Adrenal gland (tissue), 12 donors: Measurements from ENCODE around the gene BRIP1. TPM values are rescaled to one million over a fixed set of nuclear protein-coding genes. Genes with fewer than 3 reads are reported as not detected.

Experiments
- DNase-seq, 7 donors: peaks; one replicate each; pipeline ENCODE4 v3.0.0-alpha.2; 2019 to 2020
- H3K27ac ChIP-seq, 5 donors: fragments of 200-600 bp; sonication (generic) in 4 of 5; 1 replicate in 3 of 5; 2 replicates in 2 of 5; pipeline versions ENCODE4 v1.5.1 to v1.8.0; 2016 to 2020; ENCODE audit warnings: mild to moderate bottlenecking in 1 of 5
- H3K27me3 ChIP-seq: fragments of 200-600 bp; 2 replicates; pipeline ENCODE4 v1.8.0; 2021
- H3K36me3 ChIP-seq, 2 donors: fragments of 200-600 bp; replicated peaks in 1 of 2; 1 replicate in 1 of 2; 2 replicates in 1 of 2; pipeline versions ENCODE4 v1.5.1 to v1.8.0; 2018 to 2022
- H3K4me1 ChIP-seq, 2 donors: fragments of 200-600 bp; replicated peaks in 1 of 2; 1 replicate in 1 of 2; 2 replicates in 1 of 2; pipeline versions ENCODE4 v1.5.1 to v1.8.0; 2018 to 2021
- H3K4me3 ChIP-seq, 4 donors: fragments of 200-600 bp; sonication (generic) in 3 of 4; one replicate each; pipeline ENCODE4 v1.5.1; 2016 to 2018
- H3K9me3 ChIP-seq, 3 donors: fragments of 200-600 bp; sonication (generic) in 1 of 3; replicated peaks in 1 of 3; 1 replicate in 2 of 3; 2 replicates in 1 of 3; pipeline versions ENCODE4 v1.5.1 to v1.8.0; 2016 to 2021
- CTCF ChIP-seq, 6 experiments: fragments of 450-650 bp in 4 of 6; fragments of 200-600 bp in 2 of 6; sonication (generic) in 1 of 6; IDR thresholded peaks; 1 replicate in 5 of 6; 2 replicates in 1 of 6; pipeline versions ENCODE4 v1.5.1 to v1.8.0; 2016 to 2021; ENCODE audit warnings: antibody characterized with exemption in 6 of 6, mild to moderate bottlenecking in 2 of 6, moderate library complexity in 1 of 6
- POLR2A ChIP-seq, 2 donors: fragments of 450-650 bp; IDR thresholded peaks; one replicate each; pipeline ENCODE4 v1.6.1; 2017; ENCODE audit warnings: antibody characterized with exemption in 2 of 2, mild to moderate bottlenecking in 2 of 2, moderate library complexity in 1 of 2
- WGBS, 4 donors: extraction: QIAGEN DNeasy Blood & Tissue Kit in 2 of 4; methylation state at CpG; one replicate each; pipeline versions ENCODE4 v1.1.5 to v1.1.7; 2013 to 2017; 5-methylcytosine and 5-hydroxymethylcytosine counted together
- intact Hi-C, 2 donors: fragments of 100-400 bp; cut with DNase I; formaldehyde crosslinking; loops; one replicate each; pipeline versions ENCODE4 v1.14.1 to v1.15.0; 2022 to 2023
- polyA plus RNA-seq, 3 donors: library from polyadenylated mRNA; stranded (reverse); fragments of 200-250 nt in 2 of 3; fragments of 350-450 nt in 1 of 3; fragmentation: Illumina TruSeq in 1 of 3; extraction: RNeasy Lipid Tissue Mini Kit (QIAGEN cat#74804) in 1 of 3; gene quantifications; one replicate each; pipeline ENCODE4 v1.2.3, GENCODE V29; 2013 to 2014
- total RNA-seq, 9 donors: library from RNA; depleted of rRNA in 4 of 9; stranded (reverse); fragments of >200 nt in 4 of 9; fragments of 120-200 nt in 1 of 9; fragmentation: NEBNext Ultra II Directional in 1 of 9; extraction: Animal tissue kit (Norgen Biotek cat#: 25700) in 1 of 9; gene quantifications; one replicate each; pipeline versions ENCODE4 v1.1.0 to v1.2.4, GENCODE V29; 2013 to 2023
- donor health status: healthy with polysubstance abuse.
- donor health status: Bipolar disorder and iron deficiency.
- donor health status: DM: yes; HTN: yes; CAD: no.
- donor health status: DM: no; HTN: no; CAD: no.
- donor health status: DM: no; HTN: no; CAD: no.
- donor health status: DM: yes; HTN: yes; CAD: no.

BRIP1 gene
- total and polyA plus RNA-seq, 12 donors: 0.06 to 6.9 (median 0.46) TPM

- Histone ChIP-seq H3K4me1 (no peaks in the 10 kb centered on the region), H3K36me3 (no peaks in the 10 kb centered on the region), H3K9me3 (no peaks in the 10 kb centered on the region), H3K27me3 (no peaks in the 10 kb centered on the region), H3K27ac (no peak overlapping the region), H3K4me3 (no peak overlapping the region)
- WGBS, 4 donors: 92 to 98% (median 96%) methylated on average over 4 of the region's 4 CpGs
- intact Hi-C loops: no loop called here
- TF ChIP-seq POLR2A (IDR thresholded peaks at IDR 0.05) (no peak), CTCF (IDR thresholded peaks at IDR 0.05) (no peak)
- no peak for DNase-seq
Observed at GRCh38 chr17:61710546-61710945, 152.8 kb downstream of the BRIP1 start.

- TF ChIP-seq POLR2A (IDR thresholded peaks at IDR 0.05) (no peak), CTCF (IDR thresholded peaks at IDR 0.05) (no peak)
- Histone ChIP-seq H3K4me3 (no peak overlapping the region), H3K4me1 (no peaks in the 10 kb centered on the region), H3K27me3 (no peaks in the 10 kb centered on the region), H3K27ac (no peak overlapping the region), H3K9me3 (no peaks in the 10 kb centered on the region), H3K36me3 (no peaks in the 10 kb centered on the region)
- WGBS, 4 donors: 97 to 100% (median 98%) methylated on average over 1 of the region's 1 CpG
- intact Hi-C loops: no loop called here
- DNase-seq: no peak
Observed at GRCh38 chr17:61709567-61709966, 153.8 kb downstream of the BRIP1 start.

- peaks cover 0 to 12% (median 0%) of the 10 kb centered on the region in 3 donors for H3K9me3 ChIP-seq
- H3K27ac ChIP-seq: no peak overlapping the region
- DNase-seq: no peak
- WGBS, 4 donors: 96 to 97% (median 97%) methylated on average over 3 of the region's 3 CpGs
- TF ChIP-seq POLR2A (IDR thresholded peaks at IDR 0.05) (no peak), CTCF (IDR thresholded peaks at IDR 0.05) (no peak)
- H3K27me3 ChIP-seq: no peaks in the 10 kb centered on the region
- no peaks in the 10 kb centered on the region for H3K36me3 ChIP-seq
- intact Hi-C loops: no loop called here
- no peak overlapping the region for H3K4me3 ChIP-seq
- H3K4me1 ChIP-seq: no peaks in the 10 kb centered on the region
Observed at GRCh38 chr17:61704935-61705449, 158.3 kb downstream of the BRIP1 start.

GRCh38 chr17:61702450-61702849 lies 160.9 kb downstream of the BRIP1 start:
- intact Hi-C loops: no loop called here
- TF ChIP-seq POLR2A (IDR thresholded peaks at IDR 0.05): no peak
- TF ChIP-seq CTCF (IDR thresholded peaks at IDR 0.05): no peak
- H3K4me1 ChIP-seq: no peaks in the 10 kb centered on the region
- H3K27me3 ChIP-seq: no peaks in the 10 kb centered on the region
- H3K4me3 ChIP-seq: no peak overlapping the region
- DNase-seq: no peak
- H3K36me3 ChIP-seq: no peaks in the 10 kb centered on the region
- H3K9me3 ChIP-seq: peaks cover 0 to 23% (median 0%) of the 10 kb centered on the region in 3 donors
- WGBS, 4 donors: 97 to 99% (median 97%) methylated on average over 3 of the region's 3 CpGs
- no peak overlapping the region for H3K27ac ChIP-seq
